Hepatocyte (in vitro differentiated cells): Measurements from ENCODE around the gene STK11.

Experiments
- CTCF ChIP-seq: fragments of 200-600 bp; sonication (generic); IDR thresholded peaks from 2 replicates; pipeline ENCODE4 v1.5.1; 2016; ENCODE audit warnings: antibody characterized with exemption, mild to moderate bottlenecking; ENCODE audit not compliant: poor library complexity
- EZH2phosphoT487 ChIP-seq: fragments of 200-600 bp; sonication (generic); IDR thresholded peaks from one replicate; pipeline ENCODE4 v1.6.1; 2018; ENCODE audit warnings: antibody characterized with exemption, mild to moderate bottlenecking, low read depth, moderate library complexity; ENCODE audit not compliant: unreplicated experiment, severe bottlenecking

- TF ChIP-seq CTCF (no peak), EZH2phosphoT487 (no peak)
Observed at GRCh38 chr19:1266129-1266915, 60.7 kb downstream of the STK11 start.
